HCT116 (cell line): ENCODE measurements around the gene EDN2. TPM values are rescaled to one million over a fixed set of nuclear protein-coding genes. Genes with fewer than 3 reads are reported as not detected.

Source experiments
- ATAC-seq: fragments of 200-7000 bp; cut with Tn5 transposase; 2 replicates; pipeline ENCODE4 v1.9.1; 2020; ENCODE audit warnings: mild to moderate bottlenecking, moderate library complexity
- BruUV-seq: library from RNA; stranded (reverse); fragments of 400-500 nt; replicated peaks from 2 replicates; lab custom pipeline; 2021; lab: Mats Ljungman, UMichigan
- CTCF ChIA-PET: fragments of 300-600 bp; sonication (Branson Sonifier 250); formaldehyde crosslinking; loops from one replicate; lab custom pipeline; 2021; ENCODE audit warnings: antibody characterized with exemption; lab: Charles Lee
- POLR2A ChIA-PET: fragments of 300-600, 350-600 bp; sonication (Branson Sonifier 250); formaldehyde crosslinking; loops from one replicate; lab custom pipeline; 2021; ENCODE audit warnings: antibody characterized with exemption; lab: Charles Lee
- RAD21 ChIA-PET, 2 experiments: fragments of 300-600 bp; sonication (Branson Sonifier 250); formaldehyde crosslinking; loops; one replicate each; lab custom pipeline; 2023; ENCODE audit warnings: low total read pairs in 2 of 2; ENCODE audit not compliant: uncharacterized antibody in 2 of 2, unreplicated experiment in 2 of 2, low non-redundant PET in 1 of 2; lab: Charles Lee
- DNase-seq: peaks from one replicate; pipeline ENCODE4 v3.0.0-alpha.2; 2010; ENCODE audit warnings: low read depth, low spot score
- H2AFZ ChIP-seq: fragments of 200-600 bp; shearing (Covaris generic), sonication (generic); 2 replicates; pipeline ENCODE4 v1.6.1; 2017; ENCODE audit warnings: low read depth, mixed run types, mixed read lengths, antibody characterized with exemption, low read length; ENCODE audit not compliant: poor library complexity, severe bottlenecking
- H3K27ac ChIP-seq: 2 replicates; pipeline ENCODE4 v1.5.1; 2012; ENCODE audit warnings: low read depth, low read length
- H3K27me3 ChIP-seq: fragments of 200-600 bp; sonication (generic); 2 replicates; pipeline ENCODE4 v1.6.1; 2016; ENCODE audit warnings: mixed run types, low read length, mixed read lengths; ENCODE audit not compliant: insufficient read depth
- H3K36me3 ChIP-seq, 2 experiments: fragments of 200-500 bp in 1 of 2; fragments of 200-600 bp in 1 of 2; sonication (Bioruptor generic) in 1 of 2; sonication (generic) in 1 of 2; 2 replicates each; pipeline versions ENCODE4 v1.5.1 to v1.6.1; 2014 to 2016; ENCODE audit warnings: low read length in 2 of 2, inconsistent platforms in 1 of 2, mixed read lengths in 1 of 2, mixed run types in 1 of 2; ENCODE audit not compliant: insufficient read depth in 2 of 2, control insufficient read depth in 1 of 2
- H3K4me1 ChIP-seq, 2 experiments: fragments of 200-600 bp in 1 of 2; sonication (generic) in 1 of 2; 2 replicates each; pipeline versions ENCODE4 v1.5.1 to v1.6.1; 2012 to 2017; ENCODE audit warnings: low read length in 2 of 2, inconsistent platforms in 1 of 2, mild to moderate bottlenecking in 1 of 2, mixed read lengths in 1 of 2, mixed run types in 1 of 2, moderate library complexity in 1 of 2; ENCODE audit not compliant: insufficient read depth in 2 of 2, control insufficient read depth in 1 of 2
- H3K4me2 ChIP-seq: fragments of 200-600 bp; sonication (generic); 2 replicates; pipeline ENCODE4 v1.6.1; 2017; ENCODE audit warnings: mixed run types, low read length, mixed read lengths
- H3K4me3 ChIP-seq, 2 experiments: fragments of 200-600 bp in 1 of 2; sonication (generic) in 1 of 2; replicated peaks in 1 of 2; 2 replicates each; pipeline ENCODE4 v1.5.1; 2011 to 2016; ENCODE audit warnings: low read length in 2 of 2, control low read depth in 1 of 2, low read depth in 1 of 2, mild to moderate bottlenecking in 1 of 2, mixed read lengths in 1 of 2, mixed run types in 1 of 2
- H3K79me2 ChIP-seq: fragments of 200-600 bp; sonication (generic); 2 replicates; pipeline ENCODE4 v1.6.1; 2017; ENCODE audit warnings: mild to moderate bottlenecking, mixed run types, low read length, moderate library complexity, mixed read lengths; ENCODE audit not compliant: insufficient read depth
- H3K9ac ChIP-seq: fragments of 200-600 bp; sonication (generic); 2 replicates; pipeline ENCODE4 v1.6.1; 2016; ENCODE audit warnings: low read length, mixed read lengths
- H3K9me2 ChIP-seq: fragments of 200-600 bp; sonication (generic), shearing (Covaris generic); 2 replicates; pipeline ENCODE4 v1.6.1; 2017; ENCODE audit warnings: mixed run types, mild to moderate bottlenecking, moderate library complexity; ENCODE audit not compliant: insufficient read depth
- H3K9me3 ChIP-seq, 2 experiments: fragments of 200-500 bp in 1 of 2; fragments of 200-600 bp in 1 of 2; sonication (Bioruptor generic) in 1 of 2; sonication (generic) in 1 of 2; 2 replicates each; pipeline ENCODE4 v1.6.1; 2014 to 2017; ENCODE audit warnings: low read length in 2 of 2, mixed read lengths in 2 of 2, inconsistent platforms in 1 of 2, low read depth in 1 of 2, mild to moderate bottlenecking in 1 of 2, mixed run types in 1 of 2, moderate library complexity in 1 of 2; ENCODE audit not compliant: control insufficient read depth in 1 of 2, insufficient read depth in 1 of 2
- H4K20me1 ChIP-seq: fragments of 200-600 bp; sonication (generic), shearing (Covaris generic); 2 replicates; pipeline ENCODE4 v1.6.1; 2017; ENCODE audit warnings: mixed run types, mild to moderate bottlenecking, moderate library complexity; ENCODE audit not compliant: insufficient read depth
- ELF1 ChIP-seq: IDR thresholded peaks from 2 replicates; pipeline ENCODE4 v1.6.1; 2012; ENCODE audit warnings: low read depth, borderline replicate concordance
- EZH2phosphoT487 ChIP-seq: fragments of 200-600 bp; IDR thresholded peaks from 2 replicates; pipeline ENCODE4 v1.6.1; 2018; ENCODE audit warnings: antibody characterized with exemption, borderline replicate concordance
- JUND ChIP-seq: IDR thresholded peaks from 2 replicates; pipeline ENCODE4 v1.6.1; 2012
- POLR2A ChIP-seq: IDR thresholded peaks from 2 replicates; pipeline ENCODE4 v1.7.0; 2011; ENCODE audit warnings: borderline replicate concordance; ENCODE audit not compliant: insufficient read depth, insufficient read length; ENCODE audit errors: extremely low read depth
- POLR2AphosphoS5 ChIP-seq: IDR thresholded peaks from 2 replicates; pipeline ENCODE4 v1.6.1; 2011; ENCODE audit warnings: mild to moderate bottlenecking, low read depth, low read length, moderate library complexity
- REST ChIP-seq: IDR thresholded peaks from 2 replicates; pipeline ENCODE4 v1.6.1; 2012; ENCODE audit warnings: low read depth
- TCF7L2 ChIP-seq: IDR thresholded peaks from 2 replicates; pipeline ENCODE4 v1.7.0; 2011; ENCODE audit warnings: borderline replicate concordance, inconsistent platforms; ENCODE audit not compliant: insufficient read depth, insufficient read length; ENCODE audit errors: extremely low read depth
- ZFX ChIP-seq: fragments of 450-650 bp; IDR thresholded peaks from 2 replicates; pipeline ENCODE4 v1.6.1; 2017
- ZNF274 ChIP-seq: fragments of 200-500 bp; sonication (Bioruptor generic); IDR thresholded peaks from 2 replicates; pipeline ENCODE4 v1.6.1; 2014; ENCODE audit warnings: mild to moderate bottlenecking, low read depth, low read length, inconsistent platforms
- intact Hi-C: fragments of 100-400 bp; cut with micrococcal nuclease; formaldehyde crosslinking; loops from 2 replicates; pipeline ENCODE4 v1.10.0; 2022
- total RNA-seq: library from RNA; stranded (reverse); gene quantifications from one replicate; pipeline ENCODE4 v1.2.1, GENCODE V29; 2021; ENCODE audit not compliant: unreplicated experiment

EDN2 gene
- total RNA-seq, 1 experiment from 2014 or later, result not detected

GRCh38 chr1:41483960-41484401 lies 502 bp downstream of the EDN2 start:
- peak; percentile 25 for ATAC-seq
- Histone ChIP-seq H3K27me3 (no peaks in the 10 kb centered on the region), H3K27ac (no peak overlapping the region), H3K4me3 (no peak overlapping the region), H4K20me1 (no peaks in the 10 kb centered on the region), H3K4me1 (peaks cover 34 to 50% of the 10 kb centered on the region in 2 experiments), H3K4me2 (peak overlapping the region; percentile 39; the same call in 1 of the 2 replicates), H3K9me2 (no peaks in the 10 kb centered on the region), H3K36me3 (no peaks in the 10 kb centered on the region), H3K79me2 (no peaks in the 10 kb centered on the region), H3K9me3 (no peaks in the 10 kb centered on the region), H3K9ac (no peak overlapping the region), H2AFZ (no peak overlapping the region)
- intact Hi-C loops, result no loop called here
- ChIA-PET RAD21 (interaction anchor here in 1 of 2 experiments (1.3 kb wide), 1 partner anchor 201 kb away, joined by 3 read pairs; no protein-coding TSS in a partner anchor), CTCF (interaction anchor here (0.6 to 3.9 kb wide), 6 partner anchors 7 to 213 kb away, joined by 3 to 27 read pairs (median 5); no protein-coding TSS in a partner anchor), POLR2A (interaction anchor here (0.9 kb wide), 1 partner anchor 9 kb away, joined by 3 read pairs; no protein-coding TSS in a partner anchor)
- DNase-seq, result no peak
- no TSS peak for BruUV-seq
- no peak for TF ChIP-seq POLR2A
- TF ChIP-seq JUND, result no peak
- TF ChIP-seq TCF7L2, result no peak
- TF ChIP-seq ZNF274, result no peak
- TF ChIP-seq POLR2AphosphoS5, result no peak
- TF ChIP-seq ZFX, result no peak
- TF ChIP-seq ELF1, result no peak
- no peak for TF ChIP-seq REST
- TF ChIP-seq EZH2phosphoT487, result no peak
